Measurements from ENCODE around the gene KIF6.

KIF6 gene

GRCh38 chr6:39654121-39654520 is 71.1 kb downstream of the KIF6 start:
- no peak for DNase-seq

GRCh38 chr6:39653612-39654011 is 71.6 kb downstream of the KIF6 start:
- DNase-seq, result no peak

GRCh38 chr6:39649996-39650395 is 75.2 kb downstream of the KIF6 start:
- no peak for DNase-seq

- DNase-seq, result no peak
These were observed 78.3 kb downstream of the KIF6 start for GRCh38 chr6:39646751-39647420.

DNA sequence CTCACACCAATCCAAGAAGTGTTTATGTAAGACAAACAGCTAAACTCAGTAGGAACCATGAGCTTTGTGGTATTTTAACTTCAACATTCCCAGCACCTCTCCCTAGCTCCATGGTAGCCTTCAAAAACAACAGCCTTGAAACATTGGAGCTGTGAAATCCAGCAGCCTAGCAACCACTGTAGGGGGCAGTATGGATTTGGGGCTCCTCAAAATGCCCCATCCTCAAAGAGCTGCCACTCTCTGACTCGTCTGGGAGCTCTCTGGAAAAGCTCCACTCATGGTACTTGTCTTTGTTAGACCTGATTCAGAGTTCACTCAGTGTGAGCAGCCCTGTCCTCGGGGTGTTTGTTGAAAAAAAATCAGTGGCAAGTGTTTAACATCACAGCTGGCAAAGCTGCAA is 82.9 kb downstream of the KIF6 start:
- DNase-seq, result no peak

- DNase-seq, result no peak
These were observed 86.9 kb downstream of the KIF6 start for GRCh38 chr6:39638126-39638822.

GRCh38 chr6:39634646-39635341 is 90.4 kb downstream of the KIF6 start:
- DNase-seq, result no peak

DNA sequence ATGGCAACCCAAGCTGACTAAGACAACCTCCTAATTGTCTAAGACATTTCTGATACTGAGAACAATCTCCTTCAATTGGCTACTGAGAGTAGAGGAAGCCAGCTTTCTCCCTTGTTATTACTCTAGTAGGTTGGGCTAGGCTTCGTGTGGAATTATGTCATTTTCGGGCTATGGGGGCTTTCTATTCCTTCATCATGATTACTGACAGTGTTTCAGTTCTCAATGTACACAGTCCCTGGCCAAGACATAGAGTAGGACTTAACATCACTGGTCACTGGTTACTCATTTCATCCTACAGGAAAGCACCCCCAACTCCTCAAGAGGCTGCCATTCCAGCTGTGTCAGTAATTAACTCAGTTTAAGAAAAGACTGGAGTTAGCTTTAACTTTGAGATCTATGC is 100.0 kb downstream of the KIF6 start:
- no peak for DNase-seq

GRCh38 chr6:39623750-39624149 is 101.5 kb downstream of the KIF6 start:
- no peak for DNase-seq

GRCh38 chr6:39617520-39617919 is 107.7 kb downstream of the KIF6 start:
- DNase-seq, result no peak

DNA sequence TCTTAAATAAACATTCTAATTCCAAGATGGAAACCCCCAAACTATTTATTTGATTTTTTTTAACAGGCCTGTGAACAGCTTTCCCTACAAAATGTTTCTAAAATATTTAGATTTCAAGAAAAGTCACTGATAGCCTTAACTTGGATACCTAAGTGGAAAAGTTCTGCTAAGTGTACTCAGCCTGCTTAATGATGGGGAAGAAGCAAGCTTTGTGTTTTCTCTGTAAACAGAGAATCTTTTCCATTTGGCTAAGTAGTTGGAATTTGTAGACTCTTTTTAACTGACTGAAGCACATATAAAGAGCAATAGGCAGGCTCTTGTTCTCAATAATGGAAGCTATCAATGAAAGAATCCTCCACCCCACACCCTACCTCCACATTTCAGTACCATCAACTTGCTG is 108.2 kb downstream of the KIF6 start:
- DNase-seq, result no peak

GRCh38 chr6:39615622-39616021 is 109.6 kb downstream of the KIF6 start:
- no peak for DNase-seq

- no peak for DNase-seq
These were observed 110.7 kb downstream of the KIF6 start for GRCh38 chr6:39614393-39614950.

DNA sequence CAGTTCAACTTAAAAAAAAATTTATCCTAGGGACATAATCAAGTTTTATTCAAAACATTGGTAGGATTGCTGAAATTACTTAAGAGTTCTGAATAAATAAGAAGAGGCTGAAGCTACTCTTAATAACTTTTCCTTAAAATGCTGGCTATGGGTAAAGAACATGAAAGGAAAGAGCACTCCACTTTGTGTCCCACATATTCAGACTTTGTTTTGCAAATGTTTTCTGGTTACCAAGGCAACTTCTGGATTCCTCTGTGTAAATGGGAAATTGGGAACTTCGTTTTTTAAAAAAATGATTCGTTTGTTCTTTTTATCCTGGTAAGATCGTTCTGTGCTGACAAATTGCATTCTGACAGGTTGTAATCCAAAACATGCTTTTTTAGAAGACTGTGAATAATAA is 115.0 kb downstream of the KIF6 start:
- DNase-seq, result no peak

- no peak for DNase-seq
These were observed 116.4 kb downstream of the KIF6 start for GRCh38 chr6:39608652-39609345.

- DNase-seq, result no peak
These were observed 122.3 kb downstream of the KIF6 start for GRCh38 chr6:39602601-39603519.

GRCh38 chr6:39599973-39600372 is 125.2 kb downstream of the KIF6 start:
- no peak for DNase-seq

GRCh38 chr6:39599341-39599740 is 125.9 kb downstream of the KIF6 start:
- DNase-seq, result no peak

DNA sequence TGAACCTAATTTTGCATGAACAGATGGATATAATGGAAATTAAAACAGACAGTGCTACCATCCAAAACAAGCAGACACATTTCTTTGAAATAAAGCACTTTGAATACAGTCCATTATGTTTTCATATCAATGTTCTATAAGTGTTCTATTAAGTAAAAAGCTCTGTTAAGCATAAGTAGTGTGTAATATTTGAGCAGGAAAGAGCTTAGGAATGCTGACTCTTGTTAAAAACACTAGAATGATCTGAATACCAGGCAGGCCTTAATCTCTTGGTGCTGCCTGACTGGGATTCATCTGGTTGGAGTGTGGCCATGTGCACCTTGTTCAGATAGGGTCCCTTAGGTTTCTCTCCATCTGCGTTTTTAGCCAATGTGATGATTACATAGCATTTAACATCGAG is 130.9 kb downstream of the KIF6 start:
- DNase-seq, result no peak

DNA sequence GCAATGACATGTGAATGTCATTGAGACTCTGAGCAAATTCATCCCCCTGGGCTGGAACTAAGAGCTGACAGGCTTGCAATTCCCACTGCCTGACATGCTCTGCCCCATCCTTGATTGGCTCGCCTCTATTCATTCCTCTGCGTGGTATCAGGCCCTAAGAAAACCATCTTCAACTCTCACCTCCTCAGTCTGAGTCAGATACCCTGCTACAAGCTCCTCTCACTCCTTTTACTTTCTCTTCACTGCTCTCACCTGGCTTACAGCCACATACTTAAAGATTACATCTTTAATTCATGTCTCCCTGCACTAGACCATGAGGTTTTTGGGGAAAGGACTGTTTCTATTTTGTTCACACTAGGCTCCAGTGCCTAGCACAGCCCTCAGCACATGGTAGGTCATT is 131.6 kb downstream of the KIF6 start:
- DNase-seq, result no peak

GRCh38 chr6:39590871-39591393 is 134.3 kb downstream of the KIF6 start:
- no peak for DNase-seq

- no peak for DNase-seq
These were observed 138.1 kb downstream of the KIF6 start for GRCh38 chr6:39587080-39587479.

Measured in activated CD4-positive, alpha-beta T cell treated with anti-CD3 and anti-CD28 coated beads, Interleukin-2, Interleukin-6, amounts not matched to agents 100 ng/mL and 50 ng/mL, durations not matched to agents 16 hours and 8 hours (primary cell).